Measurements from ENCODE around the gene ACSF3.
"Not testable (repeated sequence)": the region's sequence is repeated elsewhere in the genome, so short reads cannot be mapped to it uniquely, and the experiment has no call there.

Gene ACSF3

DNA sequence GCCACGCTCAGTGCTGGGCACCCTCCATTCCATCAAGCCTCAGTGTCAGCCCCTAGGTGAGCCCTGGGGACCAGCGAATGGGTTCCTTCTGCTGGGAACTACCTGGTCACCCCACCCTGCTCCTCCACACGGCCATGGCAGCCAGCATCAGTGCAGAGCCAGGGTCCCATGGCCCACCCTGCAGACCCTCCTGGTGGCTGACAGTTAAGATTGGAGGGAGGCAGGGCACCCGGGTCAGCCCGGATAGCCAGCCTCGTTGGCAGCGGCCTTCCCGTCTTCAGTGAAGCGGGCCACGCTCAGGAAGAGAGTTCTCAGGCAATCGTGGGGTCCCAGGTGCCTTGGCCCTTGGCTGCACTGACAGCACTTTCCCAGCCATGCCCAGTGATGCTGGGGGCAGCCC lies 37.1 kb upstream of the ACSF3 start:
- no peak for DNase-seq

DNA sequence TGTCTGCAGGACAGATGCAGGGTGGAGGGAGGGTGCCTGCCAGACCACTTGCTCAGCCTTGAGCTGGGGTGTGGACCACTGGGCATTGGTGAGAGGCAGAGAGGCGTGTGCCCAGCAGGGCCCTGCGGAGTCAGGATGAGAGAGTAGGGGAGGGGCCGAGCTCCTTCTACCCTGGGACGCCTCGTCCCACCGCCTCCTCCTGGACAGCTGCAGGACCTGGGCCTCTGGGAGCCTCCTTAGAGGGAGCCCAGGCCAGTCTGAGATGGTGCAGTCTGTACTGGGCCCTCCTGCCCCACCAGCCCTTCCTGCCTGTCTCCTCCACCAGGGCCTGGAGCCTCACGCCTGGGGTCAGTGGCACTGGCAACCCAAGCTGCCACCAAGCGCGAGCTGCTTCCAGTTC lies 35.9 kb upstream of the ACSF3 start:
- DNase-seq: no peak

DNA sequence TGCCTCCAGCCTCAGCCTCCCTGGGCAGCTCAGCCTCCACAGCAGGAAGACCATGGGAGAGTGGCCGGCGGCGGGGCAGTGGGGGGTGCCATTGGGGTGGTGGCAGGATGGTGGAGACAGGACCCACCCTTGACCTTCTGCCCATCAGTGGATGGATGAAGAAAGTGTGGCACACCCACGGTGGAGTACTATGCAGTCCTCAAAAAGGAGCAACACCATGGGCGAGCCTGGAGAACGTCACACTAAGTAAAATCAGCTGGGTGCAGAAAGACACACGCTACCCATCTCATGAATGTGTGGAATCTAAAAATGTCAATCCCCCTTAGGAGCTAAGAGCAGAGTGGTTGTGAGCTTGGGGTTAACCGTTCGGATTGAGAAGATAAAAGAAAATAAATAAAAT lies 34.8 kb upstream of the ACSF3 start:
- DNase-seq: no peak

DNA sequence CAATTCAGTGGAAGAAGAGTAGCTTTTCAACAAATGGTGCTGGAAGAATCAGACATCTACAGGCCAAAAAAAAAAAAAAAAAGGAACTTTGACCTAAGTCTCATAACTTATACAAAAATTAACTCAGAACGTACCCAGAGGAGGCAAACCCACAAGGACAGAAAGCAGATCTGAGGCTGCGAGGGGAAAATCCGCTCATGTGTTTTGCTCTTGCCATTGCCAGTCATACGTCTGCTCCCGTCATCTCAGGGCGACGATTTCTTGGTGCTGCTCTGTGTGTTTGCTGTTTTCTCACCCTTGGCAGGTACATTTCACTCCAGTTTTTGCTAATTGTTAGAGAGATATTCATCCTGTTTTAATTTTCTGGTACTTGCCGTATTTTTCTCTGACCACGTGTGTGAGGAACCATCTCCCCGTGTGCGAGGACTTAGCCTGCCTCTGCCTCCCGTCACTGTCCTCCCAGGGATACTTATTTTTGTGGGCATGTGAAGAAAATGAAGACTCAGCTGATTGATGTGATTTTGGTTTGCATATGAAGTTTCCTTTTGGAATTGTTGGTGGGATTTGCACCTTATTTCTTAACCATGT lies 33.4 kb upstream of the ACSF3 start:
- DNase-seq: no peak

DNA sequence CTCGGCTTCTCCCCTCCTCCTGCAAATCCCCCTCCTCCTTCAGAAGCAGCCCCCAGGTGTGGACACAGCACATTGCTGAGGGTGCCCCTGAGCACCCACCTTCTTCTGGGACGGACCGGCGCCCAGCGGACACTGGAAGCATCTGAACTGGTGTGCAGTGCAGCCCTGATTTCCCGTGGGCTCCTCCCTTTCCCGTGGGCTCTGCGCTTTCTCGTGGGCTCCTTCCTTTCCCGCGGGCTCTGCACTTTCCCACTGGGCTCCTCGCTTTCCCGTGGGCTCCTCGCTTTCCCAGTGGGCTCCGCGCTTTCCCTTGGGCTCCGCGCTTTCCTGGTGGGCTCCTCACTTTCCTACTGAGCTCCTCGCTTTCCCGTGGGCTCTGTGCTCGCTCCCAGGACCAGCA lies 32.6 kb upstream of the ACSF3 start:
- DNase-seq: no peak

DNA sequence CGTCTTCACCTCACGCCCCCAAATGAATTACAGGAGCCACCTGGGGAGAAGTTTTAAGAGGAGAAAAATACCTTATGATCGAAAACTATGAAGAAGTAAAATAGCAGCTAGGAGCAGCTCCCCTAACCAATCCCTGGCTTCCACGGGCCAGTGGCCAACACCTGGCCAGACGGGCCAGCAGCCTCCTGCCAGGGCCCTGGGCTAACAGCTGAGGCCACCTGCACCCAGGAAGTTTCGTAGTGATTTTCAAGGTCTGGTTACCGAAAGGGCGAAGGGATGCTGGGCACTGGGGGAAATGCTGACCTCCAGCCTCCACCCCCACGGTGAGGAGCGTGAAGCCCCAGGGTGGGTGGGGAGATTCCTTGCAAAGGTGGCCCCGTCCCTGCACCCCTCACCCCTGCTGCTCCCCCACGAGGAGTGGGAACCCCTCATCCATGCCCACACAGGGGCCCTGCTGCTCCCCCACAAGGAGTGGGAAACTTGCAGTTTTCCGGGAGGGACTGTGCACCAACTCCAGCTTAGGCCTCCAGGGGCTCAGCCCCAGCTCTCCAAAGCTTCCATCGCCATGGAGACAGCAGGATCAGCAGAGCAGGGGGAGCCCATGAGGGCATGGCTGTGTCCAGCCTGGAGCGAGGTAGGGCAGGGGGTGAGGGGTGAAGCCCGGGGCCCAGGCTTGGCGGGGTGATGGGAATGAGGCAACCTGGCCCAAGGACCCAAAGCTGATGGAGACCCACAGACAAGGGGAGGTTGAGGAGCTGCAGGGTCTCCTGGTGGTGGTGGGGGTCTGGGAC lies 31.9 kb upstream of the ACSF3 start:
- DNase-seq: no peak

DNA sequence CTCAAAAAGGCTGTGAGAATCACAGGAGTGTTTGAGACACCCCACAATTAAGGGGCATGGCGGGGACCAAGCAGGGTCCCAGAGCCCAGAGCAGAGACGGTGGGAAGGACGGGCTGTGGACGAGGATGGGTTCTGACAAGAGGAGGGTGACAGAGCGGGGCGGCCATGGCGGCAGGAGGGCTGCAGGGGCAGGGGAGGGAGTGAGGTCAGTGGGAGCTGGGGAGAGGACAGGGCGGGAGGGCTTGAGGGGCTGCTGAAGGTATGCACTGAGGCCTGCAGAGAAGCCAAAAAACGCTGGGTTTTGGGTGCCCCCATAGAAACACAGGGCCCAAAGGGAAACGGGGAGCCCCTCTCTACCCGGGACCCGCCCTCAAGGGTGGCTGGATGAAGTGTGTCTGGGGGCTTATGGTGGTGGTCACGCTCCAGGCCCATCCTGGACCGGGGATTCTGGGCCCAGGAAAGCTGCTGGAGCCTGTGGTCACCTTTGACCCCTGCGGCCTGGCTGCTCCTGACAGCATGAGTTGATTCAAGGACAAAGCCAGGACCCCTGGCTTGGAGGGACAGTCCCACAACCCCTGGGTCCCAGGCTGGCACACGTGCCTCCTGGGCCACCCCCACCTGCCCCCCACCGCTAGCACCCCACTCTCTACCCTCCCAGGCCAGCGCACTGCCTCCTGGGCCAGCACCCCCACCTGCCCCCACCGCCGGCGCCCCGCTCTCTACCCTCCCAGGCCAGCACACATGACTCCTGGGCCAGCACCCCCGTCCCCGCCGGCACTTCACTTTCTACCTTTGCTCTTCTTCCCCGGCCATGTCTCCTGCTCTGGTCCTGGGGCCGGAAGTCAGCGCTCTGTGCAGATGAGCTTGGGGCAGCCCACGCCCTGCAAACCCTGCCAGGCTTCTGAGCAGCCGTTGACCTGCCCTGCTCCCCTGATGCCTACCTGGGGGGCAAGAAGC lies 31.0 kb upstream of the ACSF3 start:
- no peak for DNase-seq

DNA sequence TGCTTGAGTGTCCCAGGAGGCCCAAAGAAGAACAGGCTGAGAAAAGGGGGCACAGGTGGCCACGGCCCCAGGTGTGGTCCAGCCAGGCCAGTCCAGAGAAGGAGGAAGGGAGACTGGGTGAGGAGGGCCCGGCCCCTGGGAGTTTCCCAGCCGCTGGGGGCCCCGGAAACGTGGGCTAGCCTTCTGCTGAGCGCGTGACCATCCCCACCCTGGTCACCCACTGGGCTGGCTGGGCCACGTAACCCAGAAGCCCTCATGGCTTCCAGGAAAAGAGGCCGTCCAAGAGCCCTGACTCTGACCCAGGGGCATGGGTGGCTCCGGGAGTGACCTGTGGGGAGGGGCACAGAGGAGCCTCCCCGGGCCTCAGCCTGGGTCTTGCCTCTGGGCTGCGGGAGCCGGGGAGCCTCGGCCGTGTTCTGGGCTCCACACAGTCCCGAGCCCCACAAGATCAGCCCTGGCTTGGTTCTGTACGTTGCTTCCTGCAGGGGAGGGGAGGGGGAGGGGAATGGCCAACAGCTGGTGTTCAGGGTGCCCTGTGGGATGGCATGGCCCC lies 29.8 kb upstream of the ACSF3 start:
- no peak for DNase-seq

DNA sequence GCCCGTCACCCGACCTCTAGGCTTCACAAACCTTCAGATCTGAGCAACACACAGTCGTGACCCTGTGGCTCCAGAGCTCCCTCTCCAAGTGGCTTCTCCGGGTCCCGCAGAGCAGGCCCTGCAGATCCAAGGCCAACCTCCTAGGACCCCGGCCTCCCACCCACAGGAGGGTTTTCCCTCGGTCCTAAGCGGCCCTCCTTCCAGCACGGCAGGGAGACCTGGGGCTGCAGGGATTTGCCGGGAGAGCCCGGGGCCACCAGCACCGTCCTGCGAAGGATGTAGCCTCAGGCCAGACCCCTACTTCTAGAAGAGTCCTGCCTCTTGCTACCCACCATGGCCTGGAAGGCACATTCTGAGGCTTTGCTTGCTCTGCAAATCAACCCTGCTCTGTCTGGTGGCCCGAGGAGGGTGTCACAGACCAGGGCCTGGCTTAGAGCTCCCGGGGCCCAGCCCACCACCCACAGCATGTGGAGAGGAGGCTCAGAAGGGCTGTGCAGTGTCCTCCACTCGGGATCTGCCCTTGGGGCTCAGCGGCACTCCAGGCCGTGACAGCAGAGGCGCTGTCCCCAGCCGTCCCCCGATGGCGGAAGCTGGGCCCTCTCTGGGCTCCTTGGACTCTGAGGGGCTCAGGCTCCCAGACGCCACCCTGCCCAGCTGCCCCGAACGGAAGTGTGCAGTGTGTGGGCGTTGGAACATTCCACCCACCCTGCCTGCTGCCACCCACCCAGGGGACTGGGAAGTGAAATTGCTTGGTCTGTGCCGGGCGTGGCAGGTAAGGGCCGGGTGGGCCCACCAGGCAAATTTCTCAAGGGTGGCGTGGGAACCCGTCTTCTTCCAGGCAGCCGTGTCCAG lies 28.8 kb upstream of the ACSF3 start:
- DNase-seq: no peak

DNA sequence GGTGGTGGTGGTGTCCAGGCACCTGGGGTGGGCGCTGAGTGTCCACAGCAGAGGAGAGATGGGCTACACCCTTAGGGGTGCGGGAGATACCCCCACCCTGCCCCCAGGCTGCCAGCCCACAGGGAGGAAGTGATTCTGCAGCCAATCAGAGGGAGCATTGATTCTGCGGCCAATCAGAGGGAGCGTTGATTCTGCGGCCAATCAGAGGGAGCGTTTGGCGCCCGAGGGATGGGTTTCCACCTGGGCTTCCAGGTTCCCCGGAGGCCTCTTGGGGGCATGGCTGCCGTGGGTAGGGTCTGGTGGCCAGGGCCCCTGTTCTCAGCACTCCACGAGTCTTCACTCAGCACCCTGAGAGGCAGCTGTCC lies 28.2 kb upstream of the ACSF3 start:
- DNase-seq: no peak

DNA sequence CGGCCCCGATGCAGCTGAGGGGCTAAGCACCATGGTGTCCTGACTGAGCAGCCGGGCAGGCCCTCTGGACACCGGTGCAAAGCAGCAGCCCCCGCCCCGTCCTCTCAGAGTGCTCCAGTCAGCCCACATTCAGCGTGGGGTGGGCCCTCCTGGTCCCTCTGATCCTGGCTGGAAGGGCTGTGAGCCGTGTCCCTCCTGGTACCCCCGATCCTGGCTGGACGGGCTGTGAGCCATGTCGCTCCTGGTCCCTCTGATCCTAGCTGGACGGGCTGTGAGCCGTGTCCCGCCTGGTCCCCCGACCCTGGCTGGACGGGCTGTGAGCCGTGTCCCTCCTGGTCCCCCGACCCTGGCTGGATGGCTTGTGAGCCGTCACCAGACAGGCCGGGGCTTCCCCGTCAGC lies 26.9 kb upstream of the ACSF3 start:
- DNase-seq: no peak

DNA sequence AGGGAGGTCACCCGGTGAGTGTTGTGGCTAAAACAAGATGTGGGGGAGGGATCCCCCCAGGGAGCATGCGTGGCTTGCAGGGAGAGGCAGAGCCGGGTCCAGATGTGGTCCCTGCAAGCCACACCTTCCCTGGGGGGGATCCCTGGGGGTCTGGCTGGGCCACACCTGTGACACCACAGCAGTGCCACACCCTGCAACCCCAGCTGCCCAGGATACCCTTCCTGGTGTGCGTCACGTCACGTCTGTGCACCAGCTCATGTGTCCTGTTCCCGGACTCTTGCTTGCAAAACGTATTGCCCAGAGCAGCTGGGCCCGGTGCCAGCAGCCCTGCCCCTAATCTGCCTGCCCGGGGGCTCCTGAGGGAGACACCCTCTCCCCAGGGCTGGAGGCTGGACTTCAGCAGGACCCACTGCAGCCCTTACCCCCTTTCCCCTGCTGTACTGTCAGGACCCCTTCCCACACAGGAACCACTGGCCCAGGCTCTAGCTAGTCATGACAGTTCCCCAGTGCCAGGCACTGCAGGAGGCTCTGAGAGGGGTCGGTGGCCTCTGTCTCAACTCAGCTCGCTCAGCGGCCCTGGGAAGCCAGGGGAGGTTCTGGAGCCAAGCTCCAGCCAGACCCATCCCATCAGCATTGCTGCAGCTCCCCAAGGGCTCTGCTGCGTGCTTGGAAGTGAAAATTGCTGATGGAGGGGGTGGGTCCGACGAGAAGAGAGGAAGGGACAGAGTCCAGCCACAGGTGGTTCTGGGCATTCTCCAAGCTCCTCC lies 25.8 kb upstream of the ACSF3 start:
- no peak for DNase-seq

DNA sequence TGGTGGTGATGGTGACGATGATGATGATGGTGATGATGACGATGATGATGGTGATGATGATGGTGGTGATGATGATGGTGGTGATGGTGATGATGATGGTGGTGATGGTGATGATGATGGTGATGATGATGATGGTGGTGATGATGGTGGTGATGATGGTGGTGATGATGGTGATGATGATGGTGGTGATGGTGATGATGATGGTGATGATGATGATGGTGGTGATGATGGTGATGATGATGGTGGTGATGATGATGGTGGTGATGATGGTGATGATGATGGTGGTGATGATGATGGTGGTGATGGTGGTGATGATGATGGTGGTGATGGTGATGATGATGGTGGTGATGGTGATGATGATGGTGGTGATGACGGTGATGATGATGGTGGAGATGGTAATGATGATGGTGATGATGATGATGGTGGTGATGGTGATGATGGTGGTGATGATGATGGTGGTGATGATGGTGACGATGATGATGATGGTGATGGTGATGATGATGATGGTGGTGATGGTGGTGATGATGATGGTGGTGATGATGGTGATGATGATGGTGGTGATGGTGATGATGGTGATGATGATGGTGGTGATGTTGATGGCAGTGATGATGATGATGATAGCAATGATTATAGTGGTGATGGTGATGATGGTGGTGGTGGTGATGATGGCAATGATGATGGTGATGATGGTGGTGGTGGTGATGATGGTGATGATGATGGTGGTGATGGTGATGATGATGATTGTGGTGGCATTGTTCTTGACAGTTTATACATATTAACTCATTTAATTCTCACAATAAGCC lies 24.6 kb upstream of the ACSF3 start:
- not testable (repeated sequence) for DNase-seq

DNA sequence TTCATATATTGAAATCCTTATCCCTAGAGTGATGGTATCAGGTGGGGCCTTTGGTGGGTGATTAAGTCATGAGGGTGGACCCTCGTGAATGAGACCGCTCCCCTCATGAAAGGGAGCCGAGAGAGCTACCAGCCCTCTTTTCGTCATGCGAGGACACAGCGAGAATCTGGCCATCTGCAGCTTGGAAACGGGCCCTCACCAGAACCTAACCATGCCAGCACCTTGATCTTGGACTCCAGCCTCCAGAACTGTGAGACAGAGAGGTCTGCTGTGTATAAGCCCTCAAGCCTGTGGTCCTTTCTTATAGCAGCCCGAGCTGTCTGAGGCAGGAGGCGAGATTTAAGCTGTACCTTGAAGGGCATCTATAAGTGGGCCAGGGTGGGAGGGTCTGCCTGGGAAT lies 23.7 kb upstream of the ACSF3 start:
- no peak for DNase-seq

DNA sequence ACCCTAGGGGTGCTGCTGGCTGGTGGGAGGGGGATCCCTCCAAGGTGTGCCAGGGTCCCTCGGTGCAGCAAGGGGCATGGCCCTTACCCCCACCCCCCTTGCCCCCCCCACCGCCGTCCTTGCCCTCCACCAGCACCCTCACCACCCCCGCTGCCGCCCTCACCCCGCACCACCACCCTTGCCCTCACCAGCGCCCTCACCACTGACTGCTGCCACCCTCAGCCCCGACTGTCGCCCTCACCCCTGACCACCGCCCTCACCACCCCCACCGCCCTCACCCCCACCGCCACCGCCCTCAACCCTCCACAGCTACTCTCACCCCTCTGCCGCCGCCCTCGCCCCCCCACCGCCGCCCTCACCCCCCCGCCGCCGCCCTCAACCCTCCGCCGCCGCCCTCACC lies 23.1 kb upstream of the ACSF3 start:
- no peak for DNase-seq

DNA sequence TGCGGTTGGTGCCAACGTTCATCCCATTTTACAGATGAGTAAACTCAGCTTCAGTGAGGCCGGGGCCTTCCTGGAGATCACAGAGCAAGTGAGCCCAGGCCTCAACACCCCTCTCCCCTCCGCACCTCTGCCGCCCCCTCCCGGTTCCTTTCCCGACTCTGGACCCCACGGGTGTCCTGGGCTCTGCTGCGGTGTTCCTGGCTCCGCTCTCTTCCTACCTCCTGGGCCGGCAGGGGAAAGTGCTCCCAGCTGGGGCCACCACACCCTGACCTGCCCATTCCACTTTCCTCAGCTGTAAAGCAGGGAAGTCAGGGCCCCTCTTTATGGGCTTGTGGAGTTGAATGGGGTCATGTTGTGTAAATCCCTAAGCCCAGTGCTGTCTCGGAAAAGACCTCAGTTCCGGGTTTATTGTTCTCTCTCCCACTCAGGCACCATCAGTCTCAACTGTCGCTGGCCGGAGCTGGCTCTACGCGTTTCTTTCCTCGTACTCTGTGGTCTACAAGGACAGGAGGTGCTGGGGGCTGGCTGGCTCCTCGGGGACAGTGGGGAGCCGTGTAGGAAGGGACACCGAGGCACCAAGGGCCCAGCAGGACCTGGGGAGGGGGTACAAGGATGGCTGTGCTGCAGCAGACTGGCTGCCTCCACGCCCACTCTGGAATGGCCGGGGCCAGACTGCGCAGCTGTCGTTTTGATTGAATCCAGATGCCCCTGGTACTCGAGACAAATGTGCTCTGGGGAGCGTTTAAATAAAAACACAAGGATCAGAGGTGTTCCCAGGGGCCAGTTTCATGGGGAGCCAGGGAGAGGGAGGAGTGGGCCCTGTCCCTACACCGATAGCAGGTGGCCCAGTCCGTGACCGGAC lies 21.7 kb upstream of the ACSF3 start:
- no peak for DNase-seq

DNA sequence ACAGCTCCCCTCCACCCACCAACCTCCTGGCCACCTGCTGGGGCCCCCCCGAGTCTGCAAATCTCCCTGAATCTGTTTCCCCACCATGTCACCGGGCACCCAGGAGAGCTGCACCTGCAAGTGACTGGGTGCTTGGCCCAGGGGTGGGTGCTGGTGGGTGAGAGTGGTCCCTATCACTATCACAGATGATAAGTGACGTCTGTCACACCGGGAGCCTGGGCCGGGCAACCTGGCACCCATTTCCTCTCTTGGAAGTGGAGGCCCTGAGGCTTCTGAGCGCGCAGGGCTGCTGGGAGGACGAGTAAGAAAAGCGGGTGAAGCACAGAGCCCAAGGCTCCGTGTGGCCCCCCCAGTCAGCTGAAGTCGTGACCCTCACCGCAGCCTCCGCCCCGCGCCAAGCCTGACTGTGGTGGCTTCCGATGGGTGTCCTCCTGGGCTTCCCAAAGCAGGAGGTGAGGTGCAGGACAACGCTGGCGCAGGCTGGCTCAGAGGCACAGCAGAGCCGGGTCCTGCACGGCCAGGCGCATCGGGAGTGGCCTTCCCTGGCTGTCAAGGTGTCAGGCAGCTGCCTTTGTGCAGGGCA lies 21.0 kb upstream of the ACSF3 start:
- no peak for DNase-seq

DNA sequence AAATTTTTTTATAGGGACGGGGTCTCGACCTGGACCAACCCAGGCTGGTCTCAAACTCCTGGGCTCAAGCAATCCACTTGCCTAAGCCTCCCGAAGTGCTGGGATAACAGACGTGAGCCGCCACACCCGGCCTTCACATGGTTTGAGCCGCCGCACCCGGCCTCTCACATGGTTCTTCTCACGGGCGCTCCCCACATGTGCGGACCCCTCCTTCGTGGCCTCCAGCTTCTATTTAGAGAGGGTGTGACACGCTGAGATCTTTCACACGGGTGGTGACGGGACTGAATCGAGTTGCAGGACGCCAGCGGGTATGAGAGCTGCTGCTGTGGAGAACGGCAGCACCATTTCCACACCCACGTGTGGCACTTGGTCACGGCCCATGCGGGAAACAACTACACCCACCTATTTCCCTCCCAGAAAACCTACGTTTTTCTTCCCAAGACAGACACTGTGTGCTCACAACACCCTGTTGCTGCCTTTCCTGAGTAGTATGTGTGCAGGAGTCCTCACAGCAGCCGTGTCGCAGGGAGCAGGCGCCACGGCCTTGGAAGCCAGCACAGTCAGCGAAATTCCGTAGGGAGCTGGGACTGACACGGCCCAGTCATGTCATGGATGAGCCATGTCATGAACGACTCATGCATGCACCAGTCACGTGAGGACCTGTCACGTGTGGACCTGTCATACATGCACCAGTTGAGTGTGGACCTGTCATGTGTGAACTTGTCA lies 20.1 kb upstream of the ACSF3 start:
- no peak for DNase-seq
